Adipocyte (in vitro differentiated cells): ENCODE measurements around the gene CHKB.
A peak's percentile ranks its signal among the peaks of the same experiment; 100 is the strongest.
"Not testable (repeated sequence)": the region's sequence is repeated elsewhere in the genome, so short reads cannot be mapped to it uniquely, and the experiment has no call there.

Source experiments
- DNase-seq: peaks from one replicate; pipeline ENCODE4 v3.0.0-alpha.2; 2015; ENCODE audit warnings: low read depth
- H3K27me3 ChIP-seq: replicated peaks from 2 replicates; pipeline ENCODE4 v1.7.0; 2013; ENCODE audit warnings: mild to moderate bottlenecking, low read length, moderate library complexity; ENCODE audit not compliant: control insufficient read depth, insufficient read depth
- H3K36me3 ChIP-seq: 2 replicates; pipeline ENCODE4 v1.7.0; 2013; ENCODE audit warnings: low read length, mild to moderate bottlenecking, moderate library complexity; ENCODE audit not compliant: control insufficient read depth, insufficient read depth, severe bottlenecking
- H3K4me1 ChIP-seq: 2 replicates; pipeline ENCODE4 v1.7.0; 2013; ENCODE audit warnings: mild to moderate bottlenecking, low read length, moderate library complexity; ENCODE audit not compliant: control insufficient read depth, insufficient read depth
- H3K4me3 ChIP-seq: 2 replicates; pipeline ENCODE4 v1.7.0; 2013; ENCODE audit warnings: mild to moderate bottlenecking, low read length, moderate library complexity
- H3K9ac ChIP-seq: 2 replicates; pipeline ENCODE4 v1.7.0; 2013; ENCODE audit warnings: mild to moderate bottlenecking, low read length, moderate library complexity
- H3K9me3 ChIP-seq: 2 replicates; pipeline ENCODE4 v1.7.0; 2013; ENCODE audit warnings: mild to moderate bottlenecking, low read length, moderate library complexity; ENCODE audit not compliant: control insufficient read depth

The CHKB gene

DNA sequence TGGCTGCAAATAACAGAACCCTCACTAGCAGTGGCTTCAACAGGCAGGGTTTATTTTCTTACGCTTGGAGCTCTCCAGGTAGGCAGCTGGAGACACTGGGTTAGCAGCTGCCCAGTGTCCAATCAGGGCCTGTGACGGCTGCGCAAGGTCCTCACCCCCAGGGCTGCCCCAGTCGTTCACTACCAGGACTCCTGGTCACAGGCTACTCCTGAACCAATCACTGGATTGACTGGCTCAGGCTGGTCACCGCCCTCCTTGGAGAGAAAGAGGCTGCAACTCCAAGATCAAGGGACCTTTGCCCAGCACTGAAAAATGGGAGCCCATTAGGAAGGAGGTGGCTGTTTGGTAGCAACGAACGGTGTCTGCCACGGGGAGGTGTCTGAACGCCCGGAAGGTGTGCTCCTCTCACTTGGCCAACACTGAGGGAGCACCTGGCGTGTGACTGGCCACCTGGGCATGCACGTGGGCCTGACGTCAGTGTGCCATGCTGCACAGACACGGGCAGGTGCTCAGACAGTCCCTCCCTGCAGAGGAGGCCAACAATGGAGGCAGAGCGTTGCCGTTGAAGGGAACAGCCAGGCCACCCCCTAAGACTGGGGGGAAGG lies 40.2 kb upstream of the CHKB start:
- no peak overlapping the region for H3K9ac ChIP-seq
- peaks cover 26% of the 10 kb centered on the region for H3K27me3 ChIP-seq
- no peak overlapping the region for H3K4me3 ChIP-seq
- no peaks in the 10 kb centered on the region for H3K9me3 ChIP-seq
- no peak for DNase-seq
- H3K4me1 ChIP-seq = peaks cover 17% of the 10 kb centered on the region
- peaks cover 3% of the 10 kb centered on the region for H3K36me3 ChIP-seq

DNA sequence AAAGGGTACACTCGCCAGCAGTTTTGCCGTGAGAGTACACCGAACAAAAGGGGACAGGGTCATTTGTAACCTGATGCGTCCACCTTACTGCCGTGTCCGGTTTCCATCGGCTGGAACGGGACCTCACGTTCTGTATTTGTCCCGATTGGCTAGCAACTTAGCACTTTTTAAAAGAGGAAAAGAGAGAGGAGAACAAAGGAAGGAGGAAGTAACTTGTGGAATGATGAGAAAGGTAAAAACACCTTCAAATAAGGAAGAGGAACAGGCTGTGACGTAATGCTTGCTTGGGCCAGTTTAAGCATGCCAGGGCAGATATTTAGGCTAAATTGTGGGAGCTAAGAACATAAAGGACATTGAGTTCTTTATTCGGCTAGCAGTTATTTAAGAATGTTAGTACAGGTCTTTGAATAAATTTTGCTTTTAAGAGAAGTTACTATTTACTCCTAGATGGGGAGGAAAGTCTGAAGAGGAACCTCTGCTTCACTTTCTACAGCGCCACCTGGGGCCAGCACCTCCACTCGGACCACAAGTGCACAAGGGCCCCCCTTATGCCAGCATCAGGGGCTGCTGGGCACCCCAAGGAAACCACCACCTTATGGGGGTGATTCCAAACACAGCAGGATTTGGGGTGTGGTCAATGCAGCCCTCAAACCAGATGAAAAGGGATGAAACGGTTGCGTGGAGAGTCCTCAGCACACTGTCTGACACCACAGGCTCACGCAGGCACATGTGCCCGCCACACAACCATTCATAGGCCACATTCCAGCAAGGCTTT lies 39.5 kb upstream of the CHKB start:
- Histone ChIP-seq H3K4me3 (no peak overlapping the region), H3K9ac (no peak overlapping the region), H3K36me3 (peaks cover 3% of the 10 kb centered on the region), H3K9me3 (no peaks in the 10 kb centered on the region), H3K4me1 (peaks cover 13% of the 10 kb centered on the region), H3K27me3 (peaks cover 26% of the 10 kb centered on the region)
- peak; percentile 24 for DNase-seq

DNA sequence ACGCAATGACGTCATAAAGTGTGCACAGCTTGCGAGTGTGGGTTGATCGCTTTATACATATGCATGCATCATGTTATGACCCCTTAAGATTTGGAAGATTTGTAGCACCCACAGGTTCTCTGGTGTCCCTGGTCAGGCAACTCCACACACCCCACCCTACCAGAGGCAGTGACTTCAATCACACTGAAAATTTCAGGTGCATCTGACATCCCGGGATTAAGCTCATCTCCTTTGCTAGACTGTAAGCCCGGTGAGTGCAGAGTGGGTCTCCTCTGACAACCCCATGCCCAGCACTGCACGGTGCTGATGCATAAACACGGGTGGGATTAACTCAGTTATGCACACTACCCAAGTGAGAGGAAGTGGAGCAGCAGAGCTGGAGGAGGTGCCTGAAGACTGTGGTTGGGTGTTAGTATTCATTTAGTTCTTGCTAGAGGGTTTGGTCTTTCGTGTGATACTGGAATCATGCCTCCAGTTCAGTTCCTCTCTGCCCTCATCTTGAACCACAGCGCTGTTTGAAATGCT lies 38.8 kb upstream of the CHKB start:
- Histone ChIP-seq H3K9me3 (no peaks in the 10 kb centered on the region), H3K4me1 (peaks cover 9% of the 10 kb centered on the region), H3K36me3 (peaks cover 3% of the 10 kb centered on the region), H3K9ac (no peak overlapping the region), H3K27me3 (peaks cover 26% of the 10 kb centered on the region), H3K4me3 (no peak overlapping the region)
- no peak for DNase-seq

DNA sequence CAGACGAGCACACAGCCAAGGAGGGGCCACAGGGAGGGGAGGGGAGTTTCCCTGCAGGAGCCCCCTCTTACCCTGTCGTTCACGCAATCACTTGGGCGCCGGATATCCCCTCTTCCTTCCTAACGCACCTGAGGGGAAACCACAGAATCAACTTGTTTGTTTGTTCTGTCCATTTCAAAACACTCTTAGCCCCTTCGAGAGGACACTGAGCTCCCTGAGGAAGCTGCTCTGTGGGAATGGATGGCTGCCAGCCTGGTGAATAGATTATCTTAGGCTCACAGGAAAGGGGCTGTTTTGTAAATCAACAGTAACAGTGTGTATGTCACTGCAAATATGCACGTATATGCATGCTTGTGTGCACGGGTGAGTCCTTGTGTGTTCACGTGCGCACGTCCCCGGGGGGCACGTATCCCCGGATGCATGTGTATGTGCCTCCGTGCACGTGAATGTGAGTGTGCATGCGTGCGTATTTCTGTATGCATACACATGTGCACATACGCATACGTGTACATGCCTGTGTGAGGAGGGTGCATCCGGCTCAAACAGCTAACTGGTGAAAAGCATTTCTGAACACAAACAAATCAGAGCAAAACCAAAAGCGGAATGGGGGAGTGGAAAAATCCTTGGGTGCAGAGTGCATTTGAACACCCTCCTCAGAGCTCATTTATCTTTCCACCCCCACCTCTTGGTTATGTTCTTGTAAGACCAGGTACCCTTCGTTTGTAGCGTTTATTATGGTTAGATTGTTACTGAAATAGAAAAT lies 38.1 kb upstream of the CHKB start:
- Histone ChIP-seq H3K4me3 (peak overlapping the region; percentile 40), H3K27me3 (peaks cover 26% of the 10 kb centered on the region), H3K9me3 (no peaks in the 10 kb centered on the region), H3K36me3 (peaks cover 3% of the 10 kb centered on the region), H3K9ac (no peak overlapping the region), H3K4me1 (peaks cover 9% of the 10 kb centered on the region)
- DNase-seq = no peak

DNA sequence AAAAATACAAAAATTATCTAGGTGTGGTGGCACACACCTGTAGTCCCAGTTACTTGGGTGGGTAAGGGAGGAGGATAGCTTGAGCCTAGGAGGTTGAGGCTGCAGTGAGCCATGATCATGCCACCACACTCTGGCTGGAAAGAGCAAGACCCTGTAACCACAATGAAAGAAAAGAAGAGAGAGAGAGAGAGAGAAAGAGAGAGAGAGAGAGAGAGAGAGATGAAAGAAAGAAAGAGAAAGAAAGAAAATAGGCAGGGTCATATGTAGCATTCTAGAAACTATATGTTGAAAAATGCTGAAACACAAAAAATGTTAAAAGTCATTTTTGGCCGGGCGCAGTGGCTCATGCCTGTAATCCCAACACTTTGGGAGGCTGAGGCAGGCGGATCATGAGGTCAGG lies 31.6 kb upstream of the CHKB start:
- H3K9me3 ChIP-seq, DNase-seq, H3K9ac ChIP-seq, H3K36me3 ChIP-seq, H3K4me3 ChIP-seq, H3K4me1 ChIP-seq: not testable (repeated sequence)
- peaks cover 28% of the 10 kb centered on the region for H3K27me3 ChIP-seq

DNA sequence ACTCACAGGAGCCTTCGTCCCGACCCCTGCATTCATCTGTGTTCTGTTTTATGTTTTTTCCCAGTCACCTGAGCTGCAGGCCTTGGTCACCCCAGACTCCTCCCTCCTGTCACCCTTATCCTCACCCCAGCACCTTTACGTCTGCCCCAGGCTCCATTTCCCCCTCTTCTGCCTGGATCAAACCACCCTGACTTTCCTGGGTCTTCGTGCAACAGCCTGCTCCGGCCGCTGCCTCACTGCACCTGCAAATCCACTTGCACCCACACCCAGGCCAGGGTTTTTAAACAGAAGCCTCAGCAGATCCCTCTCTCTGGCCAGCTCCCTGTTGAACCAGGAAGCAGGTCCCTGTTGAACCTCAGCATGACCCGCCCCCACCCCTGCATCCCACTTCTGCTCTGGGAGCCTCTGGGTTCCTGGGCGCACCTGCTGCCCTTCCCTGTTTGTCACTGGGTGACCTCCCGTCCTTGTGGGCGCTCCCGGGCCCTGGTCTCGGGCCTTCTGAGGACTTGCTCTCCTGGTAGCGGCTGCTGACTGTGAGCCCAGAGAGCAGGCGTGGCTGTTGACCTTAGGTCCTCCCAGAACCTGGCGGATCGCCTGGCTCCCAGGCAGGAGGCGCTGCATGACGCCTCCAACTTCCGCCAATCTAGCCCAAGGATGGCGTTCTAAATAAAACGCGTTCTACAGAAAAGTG lies 30.8 kb upstream of the CHKB start:
- no peak overlapping the region for H3K9ac ChIP-seq
- H3K36me3 ChIP-seq = no peaks in the 10 kb centered on the region

DNA sequence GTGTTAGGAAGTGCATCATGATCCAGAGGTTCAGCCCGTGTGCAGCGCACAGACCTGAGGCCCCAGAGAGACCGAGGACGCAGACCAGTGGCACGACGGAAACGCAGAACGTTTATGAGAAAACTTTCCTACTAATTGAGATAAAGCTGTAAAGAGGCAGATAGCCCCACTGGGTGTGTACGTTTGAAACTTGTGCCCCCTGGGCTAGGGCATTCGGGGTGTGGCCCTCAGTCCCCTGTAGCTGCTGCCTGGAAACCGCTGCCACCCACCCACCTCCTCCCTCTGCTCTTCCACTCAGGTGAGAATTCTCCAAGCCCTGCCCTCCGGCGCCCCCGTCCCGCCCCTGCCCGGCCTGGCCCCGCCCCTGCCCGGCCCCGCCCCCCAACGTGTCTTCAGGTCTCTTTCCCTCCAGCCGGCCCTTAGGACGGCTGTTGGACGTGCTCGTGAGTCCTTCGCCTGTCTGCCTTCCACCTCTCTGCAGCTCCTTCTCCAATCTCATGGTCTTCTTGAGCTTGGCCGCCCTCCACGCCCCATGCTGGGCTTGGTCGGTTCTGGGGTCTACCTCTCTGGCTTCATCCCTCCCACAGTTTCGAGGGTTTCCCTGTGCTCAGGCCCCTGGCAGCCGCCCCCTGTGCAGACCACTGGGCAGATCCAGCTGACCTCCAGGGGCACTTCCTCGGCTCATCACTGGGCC lies 30.0 kb upstream of the CHKB start:
- H3K4me1 ChIP-seq = no peaks in the 10 kb centered on the region
- no peak overlapping the region for H3K9ac ChIP-seq
- H3K36me3 ChIP-seq = no peaks in the 10 kb centered on the region
- DNase-seq = no peak
- H3K4me3 ChIP-seq = no peak overlapping the region
- peaks cover 35% of the 10 kb centered on the region for H3K27me3 ChIP-seq
- no peaks in the 10 kb centered on the region for H3K9me3 ChIP-seq

More for the DNA sequence above, 30.8 kb upstream of the CHKB start:
- peak; percentile 30 for DNase-seq
- Histone ChIP-seq H3K4me3 (no peak overlapping the region), H3K27me3 (peaks cover 33% of the 10 kb centered on the region), H3K9me3 (no peaks in the 10 kb centered on the region), H3K4me1 (no peaks in the 10 kb centered on the region)

DNA sequence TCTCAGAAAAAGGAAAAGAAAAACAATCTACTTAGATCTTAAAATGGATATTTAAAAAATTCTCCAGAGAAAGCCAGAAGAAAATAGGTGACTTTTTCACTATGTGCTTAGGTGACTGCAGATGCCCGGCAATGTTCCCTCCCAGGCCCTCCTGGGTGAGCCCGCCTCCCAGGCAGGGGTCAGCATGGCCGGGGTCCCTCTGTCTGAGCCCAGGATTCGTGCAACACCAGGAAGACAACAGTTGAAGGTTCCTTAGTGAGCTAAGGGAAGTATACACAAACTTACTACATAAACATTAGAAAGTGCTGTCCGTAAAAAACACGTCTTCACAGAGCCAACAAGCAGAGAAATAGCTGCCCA lies 29.5 kb upstream of the CHKB start:
- no peak overlapping the region for H3K9ac ChIP-seq
- no peaks in the 10 kb centered on the region for H3K36me3 ChIP-seq
- no peaks in the 10 kb centered on the region for H3K4me1 ChIP-seq

DNA sequence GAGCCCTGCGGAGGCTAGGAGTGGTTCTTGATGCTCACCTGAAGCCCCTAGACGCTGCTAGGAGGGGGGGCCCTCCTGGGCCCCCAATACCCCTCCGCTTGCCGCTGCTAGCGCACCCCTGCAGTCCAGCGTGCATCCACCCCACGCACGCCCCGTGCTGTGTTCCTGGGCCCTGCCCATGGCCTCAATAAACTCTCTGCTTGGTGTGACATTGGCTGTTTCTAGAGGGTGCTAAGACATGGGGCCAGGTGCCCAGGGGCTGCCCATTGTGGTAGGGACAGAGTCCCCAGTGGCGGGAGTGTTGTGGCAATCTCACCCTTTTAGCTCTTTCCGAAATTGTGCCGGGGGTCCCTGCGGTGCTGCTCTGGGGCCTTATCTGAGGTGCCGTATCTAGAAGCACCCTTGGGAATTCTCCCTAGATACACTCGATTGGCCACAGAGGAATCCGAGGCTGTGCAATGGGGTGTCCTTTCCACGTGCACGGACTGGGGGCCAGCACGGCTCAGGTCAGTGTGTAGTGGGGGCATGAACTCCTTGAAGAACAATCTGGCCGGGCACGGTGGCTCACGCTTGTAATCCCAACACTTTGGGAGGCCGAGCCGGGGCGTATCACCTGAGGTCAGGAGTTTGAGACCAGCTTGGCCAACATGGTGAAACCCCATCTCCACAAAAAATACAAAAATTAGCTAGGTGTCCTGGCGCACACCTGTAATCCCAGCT lies 28.9 kb upstream of the CHKB start:
- Histone ChIP-seq H3K9ac (no peak overlapping the region), H3K36me3 (no peaks in the 10 kb centered on the region), H3K27me3 (peaks cover 43% of the 10 kb centered on the region), H3K4me1 (no peaks in the 10 kb centered on the region), H3K4me3 (no peak overlapping the region), H3K9me3 (no peaks in the 10 kb centered on the region)
- no peak for DNase-seq

More for the DNA sequence above, 29.5 kb upstream of the CHKB start:
- DNase-seq = no peak
- peaks cover 40% of the 10 kb centered on the region for H3K27me3 ChIP-seq
- H3K9me3 ChIP-seq = no peaks in the 10 kb centered on the region
- H3K4me3 ChIP-seq = no peak overlapping the region

DNA sequence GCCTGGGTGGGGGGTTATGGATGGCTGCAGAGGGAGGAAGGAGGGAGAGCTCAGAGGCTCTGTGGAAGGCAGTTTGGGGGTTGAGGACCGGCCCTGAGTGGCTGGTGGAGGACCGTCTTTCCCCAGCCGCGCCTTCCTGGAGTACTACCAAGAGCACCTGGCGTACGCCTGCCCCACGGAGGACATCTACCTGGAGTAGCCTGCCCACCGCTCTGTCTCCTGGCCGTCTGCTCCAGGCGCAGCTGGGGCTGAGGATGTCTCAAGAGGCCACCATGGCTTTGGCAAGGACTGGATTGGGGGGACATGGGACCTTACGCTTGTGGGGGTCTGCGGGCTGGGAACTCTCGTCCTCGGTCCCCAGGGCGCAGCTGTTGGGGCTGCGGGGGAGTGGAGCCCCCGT lies 27.9 kb upstream of the CHKB start:
- no peak for DNase-seq
- Histone ChIP-seq H3K9me3 (no peaks in the 10 kb centered on the region), H3K27me3 (peaks cover 51% of the 10 kb centered on the region), H3K4me1 (no peaks in the 10 kb centered on the region), H3K4me3 (no peak overlapping the region), H3K9ac (no peak overlapping the region), H3K36me3 (no peaks in the 10 kb centered on the region)
